BJ (cell line): ENCODE measurements around the gene PRKCD. TPM values are rescaled to one million over a fixed set of nuclear protein-coding genes. Genes with fewer than 3 reads are reported as not detected.
A peak's percentile ranks its signal among the peaks of the same experiment; 100 is the strongest.

Experiments used
- CTCF ChIA-PET: fragments of 350-600 bp; formaldehyde crosslinking; extraction: SDS; loops from one replicate; lab custom pipeline; 2021; ENCODE audit warnings: antibody characterized with exemption, inconsistent platforms; lab: Yijun Ruan, JAX
- POLR2A ChIA-PET: fragments of 300-600 bp; sonication (Branson Sonifier 250); formaldehyde crosslinking; extraction: SDS; loops from one replicate; lab custom pipeline; 2021; ENCODE audit warnings: antibody characterized with exemption; lab: Charles Lee
- DNase-seq: peaks from one replicate; pipeline ENCODE4 v3.0.0-alpha.2; 2011; ENCODE audit warnings: low read depth
- H3K27me3 ChIP-seq: 2 replicates; pipeline ENCODE4 v1.6.0; 2011; ENCODE audit warnings: low read length; ENCODE audit not compliant: control insufficient read depth, insufficient read depth
- H3K36me3 ChIP-seq: 2 replicates; pipeline ENCODE4 v1.5.1; 2011; ENCODE audit warnings: low read length; ENCODE audit not compliant: control insufficient read depth, insufficient read depth
- H3K4me3 ChIP-seq: 2 replicates; pipeline ENCODE4 v1.5.1; 2011; ENCODE audit warnings: low read depth, mild to moderate bottlenecking, control low read depth, low read length
- polyA plus RNA-seq: library from polyadenylated mRNA; depleted of rRNA; stranded (reverse); fragments of >200 nt; gene quantifications from 2 replicates; pipeline ENCODE4 v1.2.3, GENCODE V29; 2011
- TF ChIP-seq, protein P1 (sequence below): IDR thresholded peaks from 2 replicates; pipeline ENCODE4 v1.5.1; 2011; ENCODE audit warnings: low read depth, mild to moderate bottlenecking, control low read depth, inconsistent platforms, low read length, moderate library complexity; ENCODE audit not compliant: insufficient read depth

Gene PRKCD
- polyA plus RNA-seq, 1 experiment = 33.5 TPM

- ChIA-PET POLR2A (no interaction called here), CTCF (interaction anchor here (1.0 to 2.6 kb wide), 4 partner anchors 14 to 102 kb away, joined by 3 to 12 read pairs (median 4); no protein-coding TSS in a partner anchor)
- Histone ChIP-seq H3K36me3 (peaks cover 71% of the 10 kb centered on the region), H3K27me3 (no peaks in the 10 kb centered on the region), H3K4me3 (no peak overlapping the region)
- no peak for DNase-seq
- TF ChIP-seq, protein P1, sequence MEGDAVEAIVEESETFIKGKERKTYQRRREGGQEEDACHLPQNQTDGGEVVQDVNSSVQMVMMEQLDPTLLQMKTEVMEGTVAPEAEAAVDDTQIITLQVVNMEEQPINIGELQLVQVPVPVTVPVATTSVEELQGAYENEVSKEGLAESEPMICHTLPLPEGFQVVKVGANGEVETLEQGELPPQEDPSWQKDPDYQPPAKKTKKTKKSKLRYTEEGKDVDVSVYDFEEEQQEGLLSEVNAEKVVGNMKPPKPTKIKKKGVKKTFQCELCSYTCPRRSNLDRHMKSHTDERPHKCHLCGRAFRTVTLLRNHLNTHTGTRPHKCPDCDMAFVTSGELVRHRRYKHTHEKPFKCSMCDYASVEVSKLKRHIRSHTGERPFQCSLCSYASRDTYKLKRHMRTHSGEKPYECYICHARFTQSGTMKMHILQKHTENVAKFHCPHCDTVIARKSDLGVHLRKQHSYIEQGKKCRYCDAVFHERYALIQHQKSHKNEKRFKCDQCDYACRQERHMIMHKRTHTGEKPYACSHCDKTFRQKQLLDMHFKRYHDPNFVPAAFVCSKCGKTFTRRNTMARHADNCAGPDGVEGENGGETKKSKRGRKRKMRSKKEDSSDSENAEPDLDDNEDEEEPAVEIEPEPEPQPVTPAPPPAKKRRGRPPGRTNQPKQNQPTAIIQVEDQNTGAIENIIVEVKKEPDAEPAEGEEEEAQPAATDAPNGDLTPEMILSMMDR = no peak
Observed at GRCh38 chr3:53234130-53234840, 73.3 kb downstream of the PRKCD start.

GRCh38 chr3:53234841-53235232 lies 73.8 kb downstream of the PRKCD start:
- ChIA-PET POLR2A (no interaction called here), CTCF (interaction anchor here (1.5 to 2.6 kb wide), 2 partner anchors 14 to 103 kb away, joined by 5 to 12 read pairs; no protein-coding TSS in a partner anchor)
- Histone ChIP-seq H3K27me3 (no peaks in the 10 kb centered on the region), H3K36me3 (peaks cover 70% of the 10 kb centered on the region), H3K4me3 (no peak overlapping the region)
- TF ChIP-seq, protein P1 = no peak
- DNase-seq = no peak

GRCh38 chr3:53235545-53235944 lies 74.5 kb downstream of the PRKCD start:
- DNase-seq = no peak
- H3K36me3 ChIP-seq = peaks cover 70% of the 10 kb centered on the region
- ChIA-PET POLR2A (no interaction called here), CTCF (interaction anchor here (1.5 to 2.6 kb wide), 2 partner anchors 15 to 103 kb away, joined by 5 to 12 read pairs; no protein-coding TSS in a partner anchor)
- no peak overlapping the region for H3K4me3 ChIP-seq
- TF ChIP-seq, protein P1 = no peak
- no peaks in the 10 kb centered on the region for H3K27me3 ChIP-seq

DNA sequence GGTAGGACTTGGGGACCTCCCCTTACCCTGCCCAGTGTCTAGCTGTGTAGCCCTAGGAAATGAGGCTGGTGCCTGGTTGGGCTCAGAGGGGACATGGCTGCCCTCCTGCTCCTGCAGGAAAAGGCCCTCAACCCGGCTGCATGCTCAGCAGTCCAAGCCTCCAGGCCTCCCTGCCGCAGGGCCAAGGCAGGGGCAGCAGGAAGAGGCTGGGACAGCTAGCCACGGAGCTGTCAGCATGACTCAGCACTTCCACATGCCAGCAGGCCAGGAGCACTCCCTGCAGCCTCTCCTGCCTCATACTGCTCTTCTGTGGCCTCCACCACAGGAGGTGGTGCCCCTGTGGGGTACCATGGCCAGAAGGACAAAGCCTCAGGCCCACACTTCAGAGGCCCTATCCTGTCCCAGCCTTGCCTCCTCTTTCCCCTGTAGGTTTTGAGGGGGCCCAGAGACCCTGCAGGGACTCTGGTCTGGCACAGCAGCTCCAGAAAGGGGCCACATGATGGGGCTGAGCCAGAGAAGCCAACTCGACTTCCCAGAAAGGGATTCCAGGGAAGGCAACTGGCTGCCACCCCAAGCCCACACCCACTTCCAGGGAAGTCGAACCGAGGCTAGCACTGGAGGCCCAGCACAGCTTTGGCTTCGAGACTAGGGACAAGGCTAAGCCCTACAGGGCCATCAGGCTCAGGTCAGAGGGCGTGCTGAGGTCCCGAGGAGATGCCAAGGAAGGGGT lies 75.3 kb downstream of the PRKCD start:
- DNase-seq = peak; percentile 48
- CTCF ChIA-PET = interaction anchor here (0.6 to 2.6 kb wide), 3 partner anchors 16 to 109 kb away, joined by 3 to 12 read pairs (median 6); no protein-coding TSS in a partner anchor
- no peaks in the 10 kb centered on the region for H3K27me3 ChIP-seq
- POLR2A ChIA-PET = no interaction called here
- no peak overlapping the region for H3K4me3 ChIP-seq
- TF ChIP-seq, protein P1 = no peak
- peaks cover 70% of the 10 kb centered on the region for H3K36me3 ChIP-seq
